MM.1S (cell line): ENCODE data around the gene RHOB.

Experiments used
- EZH2 ChIP-seq: fragments of 300-600 bp; sonication (generic); optimal IDR thresholded peaks from 2 replicates; pipeline ENCODE3; 2017; ENCODE audit warnings: low read depth, mild to moderate bottlenecking, antibody characterized with exemption, low read length, mixed read lengths
- TF ChIP-seq, protein P1 (sequence below): fragments of 300-600 bp; sonication (generic); IDR thresholded peaks from 2 replicates; pipeline ENCODE4 v1.5.1; 2016; ENCODE audit warnings: antibody characterized with exemption, low read length, mixed read lengths

DNA sequence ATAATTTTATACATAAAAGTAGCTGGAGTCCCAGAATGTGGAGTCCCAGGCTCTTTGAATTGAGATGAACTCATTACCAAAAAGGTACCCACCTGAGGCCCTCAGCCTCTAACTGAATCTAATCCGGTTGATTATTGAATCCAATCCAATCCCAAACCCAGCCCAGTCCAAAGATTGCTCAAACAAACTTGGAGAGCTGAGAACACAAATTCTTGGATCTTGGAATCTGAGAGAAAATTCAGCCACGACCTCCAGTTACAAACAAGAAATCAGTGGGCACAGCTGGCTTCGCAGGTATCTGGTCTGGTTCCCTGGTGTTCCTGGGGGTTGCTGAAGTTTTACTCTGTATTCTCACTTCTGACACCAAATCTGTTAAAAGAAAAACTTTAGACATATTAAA, 28.4 kb upstream of the RHOB start:
- TF ChIP-seq, protein P1, sequence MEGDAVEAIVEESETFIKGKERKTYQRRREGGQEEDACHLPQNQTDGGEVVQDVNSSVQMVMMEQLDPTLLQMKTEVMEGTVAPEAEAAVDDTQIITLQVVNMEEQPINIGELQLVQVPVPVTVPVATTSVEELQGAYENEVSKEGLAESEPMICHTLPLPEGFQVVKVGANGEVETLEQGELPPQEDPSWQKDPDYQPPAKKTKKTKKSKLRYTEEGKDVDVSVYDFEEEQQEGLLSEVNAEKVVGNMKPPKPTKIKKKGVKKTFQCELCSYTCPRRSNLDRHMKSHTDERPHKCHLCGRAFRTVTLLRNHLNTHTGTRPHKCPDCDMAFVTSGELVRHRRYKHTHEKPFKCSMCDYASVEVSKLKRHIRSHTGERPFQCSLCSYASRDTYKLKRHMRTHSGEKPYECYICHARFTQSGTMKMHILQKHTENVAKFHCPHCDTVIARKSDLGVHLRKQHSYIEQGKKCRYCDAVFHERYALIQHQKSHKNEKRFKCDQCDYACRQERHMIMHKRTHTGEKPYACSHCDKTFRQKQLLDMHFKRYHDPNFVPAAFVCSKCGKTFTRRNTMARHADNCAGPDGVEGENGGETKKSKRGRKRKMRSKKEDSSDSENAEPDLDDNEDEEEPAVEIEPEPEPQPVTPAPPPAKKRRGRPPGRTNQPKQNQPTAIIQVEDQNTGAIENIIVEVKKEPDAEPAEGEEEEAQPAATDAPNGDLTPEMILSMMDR: no peak
- TF ChIP-seq EZH2: no peak
